Effector memory CD8-positive, alpha-beta T cell (primary cell): ENCODE data around the gene BCL2A1.

Experiments
- ATAC-seq: fragments of 150-1000 bp; cut with Tn5 transposase; replicated peaks from 2 replicates; pipeline ENCODE4 v1.10.0; 2021; ENCODE audit warnings: mild to moderate bottlenecking, moderate library complexity
- DNase-seq, 3 experiments: peaks; one replicate each; pipeline ENCODE4 v3.0.0; 2021
- H3K27ac Mint-ChIP-seq, 2 donors: one replicate each; pipeline ENCODE4 v1.8.0; 2022; ENCODE audit warnings: mild to moderate bottlenecking in 2 of 2, mixed read lengths in 2 of 2, moderate library complexity in 2 of 2
- H3K27me3 Mint-ChIP-seq, 2 donors: one replicate each; pipeline ENCODE4 v1.8.0; 2022; ENCODE audit warnings: mixed read lengths in 2 of 2
- H3K36me3 Mint-ChIP-seq: one replicate; pipeline ENCODE4 v1.8.0; 2022; ENCODE audit warnings: mild to moderate bottlenecking, moderate library complexity, mixed read lengths; ENCODE audit not compliant: insufficient read depth
- H3K4me1 Mint-ChIP-seq, 2 donors: one replicate each; pipeline ENCODE4 v1.8.0; 2022; ENCODE audit warnings: low read depth in 2 of 2, mixed read lengths in 2 of 2
- H3K4me3 Mint-ChIP-seq, 2 donors: one replicate each; pipeline ENCODE4 v1.8.0; 2022; ENCODE audit warnings: mild to moderate bottlenecking in 2 of 2, mixed read lengths in 2 of 2, moderate library complexity in 2 of 2
- H3K9me3 Mint-ChIP-seq, 2 donors: one replicate each; pipeline ENCODE4 v1.8.0; 2022; ENCODE audit warnings: mixed read lengths in 2 of 2

Gene BCL2A1

DNA sequence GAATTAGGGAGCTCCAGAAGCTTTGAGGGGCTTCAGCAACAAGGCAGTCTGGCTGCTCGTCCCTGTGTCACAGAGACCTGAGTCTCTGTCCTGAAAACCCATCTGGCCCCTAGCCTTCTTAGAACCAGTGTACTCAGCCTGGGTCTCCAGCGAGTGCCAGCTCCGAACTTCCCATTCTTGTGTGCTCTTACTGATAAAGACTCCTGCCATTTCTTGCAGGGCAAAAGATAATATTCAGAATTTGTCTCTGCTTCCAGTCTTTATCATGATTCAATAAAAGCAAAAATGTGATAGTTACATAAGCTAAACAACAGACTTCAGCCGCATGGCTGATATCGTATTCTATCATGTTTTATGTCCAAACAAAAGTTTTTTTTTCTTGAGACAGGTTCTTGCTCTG is 36.0 kb upstream of the BCL2A1 start:
- Mint-ChIP-seq H3K36me3 (peaks cover 5% of the 10 kb centered on the region), H3K27me3 (no peaks in the 10 kb centered on the region), H3K27ac (peak overlapping the region in 1 of 2 donors; percentile 23), H3K4me1 (peaks cover 0 to 1% of the 10 kb centered on the region in 2 donors), H3K4me3 (no peak overlapping the region), H3K9me3 (no peaks in the 10 kb centered on the region)
- no peak for DNase-seq
- ATAC-seq = no peak

DNA sequence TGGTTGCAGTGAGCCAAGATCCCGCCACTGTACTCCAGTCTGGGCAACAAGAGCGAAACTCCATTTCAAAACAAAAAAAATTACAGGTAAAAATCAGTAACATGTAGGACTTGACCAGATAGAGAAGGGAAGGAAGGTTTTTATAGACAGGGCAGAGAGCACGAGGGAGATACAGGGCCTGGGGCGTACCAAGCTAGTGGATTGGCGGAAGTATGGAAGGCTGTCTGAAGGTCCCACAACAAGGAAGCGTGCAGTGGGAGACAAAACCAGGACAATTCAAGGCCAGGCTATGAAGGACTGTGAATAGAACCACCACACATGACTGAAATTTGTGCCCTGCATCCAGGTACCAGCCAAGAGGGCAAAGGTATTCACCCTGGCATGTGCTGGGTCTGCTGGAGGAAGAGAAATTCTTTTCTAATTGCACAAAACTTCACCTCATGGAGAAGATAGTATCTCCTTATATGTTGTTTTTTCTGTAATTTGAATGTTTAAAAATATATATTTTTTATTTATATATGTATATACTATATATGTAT is 33.0 kb upstream of the BCL2A1 start:
- H3K4me3 Mint-ChIP-seq = no peak overlapping the region
- H3K9me3 Mint-ChIP-seq = no peaks in the 10 kb centered on the region
- H3K4me1 Mint-ChIP-seq = no peaks in the 10 kb centered on the region
- DNase-seq = no peak
- H3K27ac Mint-ChIP-seq = no peak overlapping the region
- H3K36me3 Mint-ChIP-seq = peaks cover 7% of the 10 kb centered on the region
- ATAC-seq = no peak
- no peaks in the 10 kb centered on the region for H3K27me3 Mint-ChIP-seq

DNA sequence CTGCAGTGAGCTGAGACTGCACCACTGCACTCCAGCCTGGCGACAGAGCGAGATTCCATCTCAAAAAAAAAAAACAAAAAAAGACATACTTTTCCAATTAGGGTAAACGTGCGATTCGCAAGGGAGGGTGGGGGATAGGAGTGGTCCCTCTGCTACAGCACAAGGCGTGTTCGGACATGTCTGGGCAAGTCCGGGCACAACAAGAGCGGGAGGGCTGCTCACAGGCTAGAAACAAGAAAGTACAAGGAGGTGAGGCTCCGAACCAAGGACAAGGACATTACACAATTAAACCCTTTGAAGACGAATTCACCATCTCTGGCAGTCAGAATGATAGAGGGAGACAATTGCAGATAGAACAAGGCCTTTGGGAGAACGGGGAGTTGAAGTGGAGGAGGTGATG is 32.2 kb upstream of the BCL2A1 start:
- Mint-ChIP-seq H3K27ac (no peak overlapping the region), H3K9me3 (no peaks in the 10 kb centered on the region), H3K27me3 (no peaks in the 10 kb centered on the region), H3K4me3 (no peak overlapping the region), H3K4me1 (no peaks in the 10 kb centered on the region), H3K36me3 (peaks cover 7% of the 10 kb centered on the region)
- DNase-seq = no peak
- ATAC-seq = no peak

DNA sequence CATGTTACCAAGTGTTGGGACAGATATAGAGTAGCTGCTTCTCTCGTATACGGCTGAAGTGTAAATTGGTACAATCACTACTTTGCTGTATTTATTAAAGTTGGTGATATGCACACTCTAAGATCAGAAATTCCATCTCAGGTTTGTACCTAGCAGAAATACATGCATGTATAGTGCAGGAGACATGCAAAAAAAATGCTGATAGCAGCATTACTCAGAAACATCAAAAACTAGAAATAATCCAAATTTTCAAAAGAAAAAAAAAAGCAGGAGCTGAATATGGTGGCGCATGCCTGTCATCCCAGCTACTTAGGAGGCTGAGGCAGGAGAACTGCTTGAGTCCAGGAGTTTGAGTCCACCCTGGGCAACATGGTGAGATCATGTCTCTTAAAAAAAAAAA is 31.3 kb upstream of the BCL2A1 start:
- DNase-seq = no peak
- no peak for ATAC-seq
- H3K4me3 Mint-ChIP-seq = no peak overlapping the region
- H3K4me1 Mint-ChIP-seq = no peaks in the 10 kb centered on the region
- peaks cover 7% of the 10 kb centered on the region for H3K36me3 Mint-ChIP-seq
- H3K27ac Mint-ChIP-seq = no peak overlapping the region
- no peaks in the 10 kb centered on the region for H3K27me3 Mint-ChIP-seq
- no peaks in the 10 kb centered on the region for H3K9me3 Mint-ChIP-seq

DNA sequence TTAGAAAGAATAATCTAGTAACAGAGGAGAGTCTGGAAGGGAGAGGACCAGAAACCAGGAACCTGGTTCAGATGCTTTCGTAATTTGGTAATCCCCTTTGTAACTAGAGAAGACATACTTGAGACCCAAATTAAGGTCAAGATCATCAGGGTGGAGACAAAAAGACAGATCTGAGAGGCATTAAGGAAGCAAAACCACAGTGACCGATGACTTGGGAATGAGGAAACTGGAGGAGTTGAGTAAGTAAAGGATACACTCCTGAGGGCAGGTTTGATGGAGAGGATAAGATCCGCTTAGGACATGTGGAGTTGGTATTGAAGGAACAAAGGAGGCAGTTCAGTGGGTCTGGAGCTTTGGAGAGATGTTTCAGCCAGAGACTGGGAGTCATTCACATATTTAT is 23.6 kb upstream of the BCL2A1 start:
- peaks cover 3% of the 10 kb centered on the region for H3K36me3 Mint-ChIP-seq
- no peak overlapping the region for H3K4me3 Mint-ChIP-seq
- ATAC-seq (no peak), DNase-seq (no peak)
- no peaks in the 10 kb centered on the region for H3K27me3 Mint-ChIP-seq
- peaks cover 3 to 5% of the 10 kb centered on the region in 2 donors for H3K4me1 Mint-ChIP-seq
- peak overlapping the region in 1 of 2 donors; percentile 5 for H3K27ac Mint-ChIP-seq
- H3K9me3 Mint-ChIP-seq = no peaks in the 10 kb centered on the region

DNA sequence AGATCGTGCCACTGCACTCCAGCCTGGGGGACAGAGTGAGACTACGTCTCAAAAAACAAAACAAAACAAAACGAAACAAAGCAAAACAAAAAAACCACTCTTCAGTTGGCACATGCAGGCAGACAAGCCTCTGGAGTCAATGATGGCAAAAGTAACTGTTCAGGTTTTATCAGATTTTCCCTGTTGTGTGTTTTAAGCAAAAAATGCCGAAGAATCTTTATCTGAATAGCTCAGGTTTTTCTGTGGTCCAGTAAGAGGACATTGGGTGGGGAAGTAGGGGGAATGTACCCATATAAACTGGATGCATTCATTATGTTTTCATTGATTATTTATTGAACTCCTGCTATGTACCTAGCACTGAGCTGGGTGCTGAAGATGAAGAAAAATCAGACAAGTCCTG is 20.8 kb upstream of the BCL2A1 start:
- Mint-ChIP-seq H3K36me3 (peaks cover 3% of the 10 kb centered on the region), H3K4me1 (peaks cover 3 to 5% of the 10 kb centered on the region in 2 donors), H3K4me3 (no peak overlapping the region), H3K9me3 (no peaks in the 10 kb centered on the region), H3K27me3 (no peaks in the 10 kb centered on the region), H3K27ac (no peak overlapping the region)
- DNase-seq (no peak), ATAC-seq (no peak)

DNA sequence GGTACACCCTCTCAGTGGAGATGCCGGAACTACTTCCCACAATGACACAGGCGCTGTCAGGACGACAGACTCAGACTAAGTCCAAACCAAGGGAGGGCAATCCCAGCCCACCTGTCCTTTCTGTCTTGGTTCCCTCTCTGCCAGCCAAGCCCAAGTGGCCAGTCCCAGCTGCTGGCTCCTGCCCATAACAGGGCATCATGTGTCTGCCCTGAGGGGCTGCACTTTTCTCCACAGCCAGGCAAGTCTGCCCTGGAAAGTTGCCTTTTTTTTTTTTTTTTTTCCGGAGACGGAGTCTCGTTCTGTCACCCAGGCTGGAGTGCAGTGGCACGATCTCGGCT is 20.0 kb upstream of the BCL2A1 start:
- DNase-seq (no peak), ATAC-seq (no peak)
- Mint-ChIP-seq H3K27ac (no peak overlapping the region), H3K4me1 (peaks cover 3 to 5% of the 10 kb centered on the region in 2 donors), H3K4me3 (no peak overlapping the region), H3K9me3 (no peaks in the 10 kb centered on the region), H3K27me3 (no peaks in the 10 kb centered on the region), H3K36me3 (peaks cover under 1% of the 10 kb centered on the region)

DNA sequence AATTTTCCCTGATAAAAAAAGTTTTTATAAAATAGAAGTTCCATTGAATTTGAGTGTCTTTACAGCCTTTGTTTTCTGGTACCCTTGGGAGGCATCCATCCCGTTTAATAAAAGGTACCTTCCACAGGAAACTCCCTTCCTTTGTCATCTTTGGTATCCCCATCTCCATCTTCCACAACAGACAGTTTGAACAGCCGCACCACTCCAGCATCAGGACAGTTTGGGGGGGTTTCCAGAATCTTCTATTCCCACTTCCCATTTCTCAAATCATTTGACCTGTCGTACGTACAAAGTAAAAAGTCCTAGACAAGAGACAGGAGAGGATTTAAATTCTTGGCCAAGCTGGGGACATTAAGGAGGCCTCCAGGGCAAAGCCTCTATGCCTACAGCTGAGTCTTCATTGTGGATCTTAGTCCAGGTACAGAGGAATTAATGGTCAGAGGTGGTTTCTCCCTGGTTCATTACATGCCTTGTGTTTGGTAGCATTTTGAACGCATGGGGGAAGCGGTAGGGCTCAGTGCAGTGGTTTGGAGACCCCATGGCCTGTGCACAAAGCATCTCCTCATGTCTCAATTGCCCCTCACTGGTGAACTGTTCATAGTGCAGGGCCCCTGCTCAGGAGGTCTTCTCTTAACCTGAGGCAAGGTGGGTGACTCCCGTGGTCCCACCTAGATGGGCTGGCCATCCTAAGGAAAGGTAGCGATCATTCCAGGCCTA is 19.4 kb upstream of the BCL2A1 start:
- H3K4me3 Mint-ChIP-seq = no peak overlapping the region
- H3K9me3 Mint-ChIP-seq = no peaks in the 10 kb centered on the region
- H3K27ac Mint-ChIP-seq = no peak overlapping the region
- ATAC-seq = no peak
- no peaks in the 10 kb centered on the region for H3K36me3 Mint-ChIP-seq
- H3K4me1 Mint-ChIP-seq = peaks cover 3 to 5% of the 10 kb centered on the region in 2 donors
- H3K27me3 Mint-ChIP-seq = no peaks in the 10 kb centered on the region
- DNase-seq = no peak

DNA sequence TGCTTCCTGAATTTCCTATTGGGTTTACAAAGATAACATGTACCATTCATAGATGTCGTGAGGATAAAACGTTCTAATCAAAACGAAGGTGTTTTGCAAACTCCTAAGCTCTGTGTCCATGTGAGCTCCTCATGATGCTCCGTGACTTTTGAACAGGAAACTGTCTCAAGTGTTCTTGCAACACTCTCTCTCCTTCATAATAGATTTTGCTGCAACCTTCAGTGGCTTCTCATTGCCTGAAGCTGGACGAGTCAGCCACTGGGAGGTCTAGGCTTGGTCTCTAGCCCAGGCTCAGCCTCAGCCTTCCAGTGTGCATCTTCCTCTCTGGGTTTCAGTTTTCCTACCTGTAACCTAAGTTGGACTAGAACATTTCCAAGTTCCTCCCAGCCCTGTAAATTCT is 18.7 kb upstream of the BCL2A1 start:
- Mint-ChIP-seq H3K36me3 (no peaks in the 10 kb centered on the region), H3K27ac (no peak overlapping the region), H3K4me1 (peaks cover 3 to 5% of the 10 kb centered on the region in 2 donors), H3K27me3 (no peaks in the 10 kb centered on the region), H3K4me3 (no peak overlapping the region), H3K9me3 (no peaks in the 10 kb centered on the region)
- no peak for DNase-seq
- no peak for ATAC-seq

DNA sequence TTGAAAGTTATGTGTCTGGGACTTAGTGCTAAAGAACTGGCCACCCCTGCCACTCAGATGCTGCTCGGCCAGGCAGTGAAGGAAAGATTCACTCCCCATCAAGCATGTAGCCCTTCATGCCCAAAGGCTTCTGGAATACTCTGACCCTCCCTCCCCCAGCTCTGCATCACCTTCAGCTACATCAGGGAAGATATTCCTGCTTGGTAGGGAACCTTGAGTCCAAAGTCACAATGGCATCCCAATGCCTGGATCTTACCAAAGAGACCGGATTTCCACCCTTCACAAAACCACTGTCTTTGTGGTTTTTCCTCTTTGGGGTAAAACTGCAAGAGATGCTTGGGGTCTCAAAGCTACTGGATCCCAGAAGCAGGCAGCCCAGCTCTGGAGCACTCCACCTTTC is 18.2 kb upstream of the BCL2A1 start:
- DNase-seq (no peak), ATAC-seq (no peak)
- no peaks in the 10 kb centered on the region for H3K9me3 Mint-ChIP-seq
- H3K27me3 Mint-ChIP-seq = no peaks in the 10 kb centered on the region
- no peak overlapping the region for H3K4me3 Mint-ChIP-seq
- peaks cover 3 to 5% of the 10 kb centered on the region in 2 donors for H3K4me1 Mint-ChIP-seq
- no peak overlapping the region for H3K27ac Mint-ChIP-seq
- H3K36me3 Mint-ChIP-seq = no peaks in the 10 kb centered on the region

DNA sequence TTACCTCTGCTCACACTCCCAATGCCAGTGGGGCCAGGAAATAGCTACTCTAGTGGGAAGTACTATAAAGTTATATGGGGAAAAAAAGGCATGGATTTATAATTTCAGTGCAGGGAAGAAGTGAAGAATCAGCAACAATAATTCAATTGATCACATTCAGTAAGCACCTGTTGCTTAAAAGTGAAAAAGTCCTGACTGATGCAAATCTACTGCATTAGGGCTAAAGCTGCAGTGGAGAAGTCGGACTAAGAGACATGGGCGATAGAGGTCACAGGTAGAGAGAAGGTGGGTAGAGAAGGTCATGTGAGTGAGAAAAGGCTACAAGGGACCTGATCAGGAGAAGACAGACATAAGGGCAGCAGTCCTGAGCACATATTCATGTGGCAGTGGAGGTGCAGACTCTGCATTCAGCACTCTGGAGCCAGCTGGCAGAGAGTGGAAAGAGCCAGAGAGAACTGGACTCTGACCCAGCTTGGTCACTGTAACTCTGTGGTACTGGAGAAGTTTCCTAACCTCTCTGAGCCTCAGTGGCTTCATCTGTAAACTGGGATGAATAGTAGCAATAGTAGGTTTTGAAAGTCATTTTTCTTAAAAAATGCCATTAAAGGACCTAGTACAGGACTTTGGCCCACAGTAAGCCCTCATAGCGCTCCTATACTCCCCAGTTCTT is 17.6 kb upstream of the BCL2A1 start:
- Mint-ChIP-seq H3K9me3 (no peaks in the 10 kb centered on the region), H3K36me3 (no peaks in the 10 kb centered on the region), H3K27ac (no peak overlapping the region), H3K27me3 (no peaks in the 10 kb centered on the region), H3K4me3 (no peak overlapping the region), H3K4me1 (peaks cover 3 to 4% of the 10 kb centered on the region in 2 donors)
- DNase-seq (no peak), ATAC-seq (no peak)

DNA sequence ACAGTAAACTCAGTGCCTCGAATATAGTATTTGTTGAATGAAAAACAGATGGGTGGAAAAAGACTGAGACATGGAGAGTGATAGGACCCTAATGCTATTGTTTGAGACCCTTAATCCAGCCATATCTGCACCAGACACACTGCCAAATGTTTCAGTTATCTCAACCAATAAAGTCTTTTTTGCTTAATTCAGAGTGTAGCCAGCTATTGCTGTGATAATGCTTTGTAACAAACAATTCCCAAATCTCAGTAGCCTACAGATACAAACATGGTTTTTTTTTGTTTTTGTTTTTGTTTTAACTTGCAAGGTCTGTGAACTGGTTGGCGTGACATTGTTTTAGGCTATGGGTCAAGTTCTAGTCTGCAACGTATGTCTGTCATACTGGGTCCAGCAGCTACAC is 17.0 kb upstream of the BCL2A1 start:
- no peaks in the 10 kb centered on the region for H3K4me1 Mint-ChIP-seq
- H3K27ac Mint-ChIP-seq = no peak overlapping the region
- no peaks in the 10 kb centered on the region for H3K9me3 Mint-ChIP-seq
- H3K4me3 Mint-ChIP-seq = no peak overlapping the region
- H3K27me3 Mint-ChIP-seq = no peaks in the 10 kb centered on the region
- no peaks in the 10 kb centered on the region for H3K36me3 Mint-ChIP-seq
- DNase-seq (no peak), ATAC-seq (no peak)

DNA sequence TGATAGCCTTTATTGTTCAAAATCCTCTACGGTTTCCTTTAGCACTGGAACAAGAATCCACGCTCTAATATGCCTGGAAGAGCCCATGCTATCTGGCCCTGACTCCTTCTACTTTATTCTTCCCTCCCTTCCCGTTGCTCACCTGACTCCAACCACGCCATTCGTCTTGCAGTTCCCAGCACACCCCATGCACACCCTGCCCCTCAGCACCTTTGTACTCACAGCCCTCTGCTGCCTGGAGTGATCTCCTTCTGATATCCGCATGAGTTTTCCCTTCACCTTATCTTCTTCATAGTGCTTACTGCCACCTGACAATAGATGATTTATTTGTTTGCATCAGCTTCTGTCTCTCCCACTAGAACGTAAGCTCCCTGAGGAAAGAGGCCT is 16.6 kb upstream of the BCL2A1 start:
- Mint-ChIP-seq H3K4me3 (no peak overlapping the region), H3K9me3 (no peaks in the 10 kb centered on the region), H3K4me1 (no peaks in the 10 kb centered on the region), H3K27me3 (no peaks in the 10 kb centered on the region), H3K27ac (no peak overlapping the region), H3K36me3 (no peaks in the 10 kb centered on the region)
- DNase-seq (no peak), ATAC-seq (no peak)

DNA sequence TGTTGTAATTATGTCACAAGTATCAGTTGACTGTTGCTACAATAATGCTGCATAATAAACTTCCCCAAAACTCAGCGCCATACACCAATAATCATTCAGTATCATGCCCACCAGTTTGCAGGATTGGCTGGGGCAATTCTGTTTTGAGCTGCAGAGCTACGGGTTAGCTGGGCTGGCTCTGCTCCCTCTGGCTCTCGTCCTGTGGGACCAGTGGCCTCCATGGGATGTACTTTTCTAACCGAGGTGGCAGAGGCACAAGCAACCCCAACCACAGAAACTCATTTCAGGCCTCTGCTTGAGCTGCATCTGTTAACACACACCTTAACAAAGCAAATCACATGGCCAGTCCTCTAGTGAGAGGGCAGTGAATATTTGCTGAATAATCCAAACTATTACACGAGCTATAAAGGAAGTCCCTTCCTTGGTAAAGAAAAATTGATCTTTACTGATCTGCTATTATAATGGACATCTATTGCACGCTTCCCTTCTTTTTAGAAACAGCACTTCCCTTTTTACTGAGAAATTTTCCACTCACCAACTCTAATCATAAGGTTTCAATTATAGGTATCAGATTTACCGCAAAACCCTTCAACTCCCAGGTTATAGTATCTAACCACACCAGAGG is 10.9 kb upstream of the BCL2A1 start:
- peaks cover 7% of the 10 kb centered on the region for H3K36me3 Mint-ChIP-seq
- peak overlapping the region in 1 of 2 donors; percentile 9 for H3K27ac Mint-ChIP-seq
- H3K4me1 Mint-ChIP-seq = no peaks in the 10 kb centered on the region
- H3K4me3 Mint-ChIP-seq = no peak overlapping the region
- no peaks in the 10 kb centered on the region for H3K9me3 Mint-ChIP-seq
- ATAC-seq = no peak
- H3K27me3 Mint-ChIP-seq = no peaks in the 10 kb centered on the region
- DNase-seq = no peak
